Uterus (tissue), 4 donors: ENCODE data around the gene PRDM15. TPM values are rescaled to one million over a fixed set of nuclear protein-coding genes. Genes with fewer than 3 reads are reported as not detected.

Source experiments
- DNase-seq, 2 donors: peaks; one replicate each; pipeline ENCODE4 v3.0.0-alpha.2; 2019 to 2020
- H3K27ac ChIP-seq, 2 donors: fragments of 200-600 bp; sonication (generic); 1 replicate in 1 of 2; 2 replicates in 1 of 2; pipeline ENCODE4 v1.5.1; 2016 to 2018
- H3K27me3 ChIP-seq, 2 donors: fragments of 200-600 bp; sonication (generic); one replicate each; pipeline ENCODE4 v1.5.1; 2018 to 2019; ENCODE audit warnings: control low read depth in 1 of 2
- H3K36me3 ChIP-seq, 2 donors: fragments of 200-600 bp; sonication (generic); one replicate each; pipeline ENCODE4 v1.5.1; 2019; ENCODE audit warnings: control low read depth in 1 of 2
- H3K4me1 ChIP-seq, 2 donors: fragments of 200-600 bp; sonication (generic); one replicate each; pipeline ENCODE4 v1.5.1; 2018 to 2019; ENCODE audit warnings: control low read depth in 1 of 2
- H3K4me3 ChIP-seq, 2 donors: fragments of 200-600 bp; sonication (generic); 1 replicate in 1 of 2; 2 replicates in 1 of 2; pipeline ENCODE4 v1.5.1; 2018 to 2019; ENCODE audit warnings: mild to moderate bottlenecking in 1 of 2
- H3K9me3 ChIP-seq, 2 donors: fragments of 200-600 bp; sonication (generic); one replicate each; pipeline ENCODE4 v1.5.1; 2019; ENCODE audit warnings: control low read depth in 1 of 2
- POLR2A ChIP-seq, 2 donors: fragments of 450-650 bp; IDR thresholded peaks; one replicate each; pipeline ENCODE4 v1.6.1; 2016; ENCODE audit warnings: antibody characterized with exemption in 2 of 2, mild to moderate bottlenecking in 1 of 2, moderate library complexity in 1 of 2
- intact Hi-C: fragments of 100-400 bp; cut with DNase I; formaldehyde crosslinking; loops from one replicate; pipeline ENCODE4 v1.15.1; 2023; ENCODE audit warnings: low total_unique reads
- total RNA-seq, 4 donors: library from RNA; depleted of rRNA in 3 of 4; stranded (reverse); fragments of >200 nt in 3 of 4; gene quantifications; one replicate each; pipeline versions ENCODE4 v1.1.0 to v1.2.4, GENCODE V29; 2014 to 2023
- TF ChIP-seq, protein P1 (sequence below), 4 experiments: fragments of 200-600 bp in 2 of 4; fragments of 450-650 bp in 2 of 4; sonication (generic) in 2 of 4; IDR thresholded peaks; one replicate each; pipeline ENCODE4 v1.5.1; 2016 to 2019; ENCODE audit warnings: antibody characterized with exemption in 4 of 4, mild to moderate bottlenecking in 2 of 4, moderate library complexity in 1 of 4
- donor health status: DM: yes; HTN: yes; CAD: no.

The PRDM15 gene
- total RNA-seq, 4 donors from 2014 or later, result 5.9 to 11.0 (median 6.5) TPM

DNA sequence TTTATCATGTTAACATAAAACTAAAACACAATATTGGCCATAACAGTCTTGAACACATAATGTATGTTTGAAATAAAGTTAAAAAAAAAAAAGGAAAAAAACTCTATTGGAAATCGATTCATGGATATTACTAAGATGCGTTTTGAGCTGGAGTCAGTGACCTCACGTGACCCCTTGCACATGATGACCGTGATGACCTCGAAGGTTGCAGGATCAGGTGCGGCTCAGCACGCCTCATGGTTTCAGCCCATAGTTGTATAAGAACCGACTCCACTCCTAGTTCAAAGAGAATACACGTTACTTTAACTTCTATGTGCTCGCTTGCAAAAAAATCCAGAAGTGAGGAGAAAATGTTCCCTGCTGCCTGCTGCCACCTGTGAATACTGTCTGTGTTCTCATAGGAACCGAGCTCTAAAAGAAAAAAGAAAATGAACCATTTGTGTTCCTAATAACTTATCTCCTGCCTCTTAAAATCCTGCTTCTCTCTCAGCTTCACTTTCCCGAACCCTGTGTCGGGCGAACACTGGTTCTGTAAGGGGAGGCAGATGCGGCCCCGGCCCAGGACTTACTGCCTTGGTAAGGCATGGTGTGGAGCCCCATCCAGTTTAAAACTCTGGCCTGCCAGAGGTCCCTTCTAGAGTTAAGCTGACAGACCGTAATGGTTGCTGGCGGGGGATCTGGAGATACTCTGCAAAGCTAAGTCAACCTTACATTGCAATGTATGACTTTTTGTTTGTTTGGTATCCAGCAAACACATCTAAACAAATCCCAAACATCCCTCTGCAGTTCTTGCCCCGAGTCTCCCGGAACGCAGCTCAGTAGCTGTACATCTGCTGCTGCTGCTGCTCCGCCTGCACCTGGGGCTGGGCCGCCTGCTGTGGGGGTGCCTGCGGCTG lies 78.5 kb downstream of the PRDM15 start:
- Histone ChIP-seq H3K36me3 (no peaks in the 10 kb centered on the region), H3K9me3 (no peaks in the 10 kb centered on the region), H3K4me3 (no peak overlapping the region), H3K4me1 (no peaks in the 10 kb centered on the region), H3K27ac (no peak overlapping the region), H3K27me3 (no peaks in the 10 kb centered on the region)
- TF ChIP-seq, protein P1, sequence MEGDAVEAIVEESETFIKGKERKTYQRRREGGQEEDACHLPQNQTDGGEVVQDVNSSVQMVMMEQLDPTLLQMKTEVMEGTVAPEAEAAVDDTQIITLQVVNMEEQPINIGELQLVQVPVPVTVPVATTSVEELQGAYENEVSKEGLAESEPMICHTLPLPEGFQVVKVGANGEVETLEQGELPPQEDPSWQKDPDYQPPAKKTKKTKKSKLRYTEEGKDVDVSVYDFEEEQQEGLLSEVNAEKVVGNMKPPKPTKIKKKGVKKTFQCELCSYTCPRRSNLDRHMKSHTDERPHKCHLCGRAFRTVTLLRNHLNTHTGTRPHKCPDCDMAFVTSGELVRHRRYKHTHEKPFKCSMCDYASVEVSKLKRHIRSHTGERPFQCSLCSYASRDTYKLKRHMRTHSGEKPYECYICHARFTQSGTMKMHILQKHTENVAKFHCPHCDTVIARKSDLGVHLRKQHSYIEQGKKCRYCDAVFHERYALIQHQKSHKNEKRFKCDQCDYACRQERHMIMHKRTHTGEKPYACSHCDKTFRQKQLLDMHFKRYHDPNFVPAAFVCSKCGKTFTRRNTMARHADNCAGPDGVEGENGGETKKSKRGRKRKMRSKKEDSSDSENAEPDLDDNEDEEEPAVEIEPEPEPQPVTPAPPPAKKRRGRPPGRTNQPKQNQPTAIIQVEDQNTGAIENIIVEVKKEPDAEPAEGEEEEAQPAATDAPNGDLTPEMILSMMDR (IDR thresholded peaks at IDR 0.05), result no peak
- no peak for TF ChIP-seq POLR2A (IDR thresholded peaks at IDR 0.05)
- DNase-seq, result no peak
- intact Hi-C loops, result no loop called here

DNA sequence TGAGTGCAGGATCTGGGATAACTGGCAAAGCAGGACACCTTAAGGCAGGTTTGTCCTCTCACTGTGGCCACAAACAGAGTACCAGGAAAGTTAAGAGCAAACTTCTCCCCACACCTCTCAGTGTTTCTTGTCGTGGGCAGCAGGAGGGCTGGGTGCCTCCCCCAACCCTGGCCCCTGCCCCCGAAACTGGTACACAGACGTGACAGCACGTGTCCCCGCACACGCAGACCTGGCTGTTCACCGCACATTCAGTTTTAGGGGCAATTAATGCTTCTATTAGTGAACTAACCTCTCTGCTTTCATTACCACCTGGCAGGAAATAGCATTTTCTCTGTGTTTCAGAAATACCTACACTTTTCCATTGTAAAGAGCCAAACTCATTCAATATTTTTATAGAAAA lies 79.4 kb downstream of the PRDM15 start:
- no peak for DNase-seq
- no peak for TF ChIP-seq POLR2A (IDR thresholded peaks at IDR 0.05)
- TF ChIP-seq, protein P1 (IDR thresholded peaks at IDR 0.05), result no peak
- H3K9me3 ChIP-seq, result no peaks in the 10 kb centered on the region
- H3K27ac ChIP-seq, result no peak overlapping the region
- intact Hi-C loops, result no loop called here
- H3K4me1 ChIP-seq, result no peaks in the 10 kb centered on the region
- no peak overlapping the region for H3K4me3 ChIP-seq
- H3K27me3 ChIP-seq, result no peaks in the 10 kb centered on the region
- no peaks in the 10 kb centered on the region for H3K36me3 ChIP-seq

DNA sequence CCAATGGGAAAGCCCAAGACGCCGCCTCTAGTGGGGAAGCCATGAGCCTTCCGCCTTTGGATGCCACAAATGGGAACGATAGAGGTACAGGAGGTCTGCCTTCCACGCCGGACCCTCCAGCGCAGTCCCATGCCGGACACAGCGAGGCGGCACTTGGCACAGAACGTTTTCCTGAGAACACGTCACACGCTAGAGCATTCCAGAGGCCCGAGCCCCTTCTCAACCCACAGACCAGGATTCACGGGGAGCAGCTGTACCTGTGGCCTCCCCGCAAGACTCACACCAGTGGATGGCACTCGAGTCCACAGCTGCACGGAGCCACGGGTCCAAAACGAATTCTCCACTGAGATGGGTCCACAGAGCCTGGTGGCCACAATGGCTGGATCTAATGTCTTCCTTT lies 80.8 kb downstream of the PRDM15 start:
- no peaks in the 10 kb centered on the region for H3K27me3 ChIP-seq
- no peaks in the 10 kb centered on the region for H3K36me3 ChIP-seq
- no peaks in the 10 kb centered on the region for H3K4me1 ChIP-seq
- H3K4me3 ChIP-seq, result no peak overlapping the region
- TF ChIP-seq, protein P1 (IDR thresholded peaks at IDR 0.05), result no peak
- no peak for TF ChIP-seq POLR2A (IDR thresholded peaks at IDR 0.05)
- H3K9me3 ChIP-seq, result no peaks in the 10 kb centered on the region
- intact Hi-C loops, result no loop called here
- H3K27ac ChIP-seq, result no peak overlapping the region
- no peak for DNase-seq

DNA sequence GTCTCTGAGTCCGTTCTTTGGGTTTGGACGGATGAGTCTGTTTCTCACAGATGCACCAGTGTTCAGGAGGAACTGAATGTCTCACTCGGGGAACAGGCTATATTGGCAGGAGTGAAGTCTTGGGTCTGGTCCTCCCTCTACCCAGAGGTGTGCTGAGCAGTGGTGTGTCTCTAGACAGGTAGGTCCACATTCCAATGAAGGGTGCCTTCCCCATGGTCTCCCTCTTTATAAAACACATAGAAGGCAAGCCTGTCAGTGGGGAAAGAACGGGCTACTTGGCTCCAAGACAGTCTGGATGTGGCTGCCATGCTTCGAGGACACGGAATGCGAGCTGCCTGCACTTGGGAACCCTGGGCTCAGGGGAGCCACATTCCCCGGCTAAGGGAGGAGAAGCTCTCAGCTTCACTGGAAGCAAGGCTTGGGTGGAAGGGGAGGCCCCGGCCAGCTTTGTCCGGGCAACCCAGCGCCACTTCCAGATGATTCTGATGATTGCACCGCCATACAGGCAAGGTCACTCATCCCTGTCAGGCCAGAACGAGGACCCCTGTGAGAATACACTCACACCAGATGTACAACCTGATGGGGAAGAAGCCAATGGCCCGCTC lies 82.6 kb downstream of the PRDM15 start:
- DNase-seq, result no peak
- intact Hi-C loops, result no loop called here
- H3K4me3 ChIP-seq, result no peak overlapping the region
- no peaks in the 10 kb centered on the region for H3K36me3 ChIP-seq
- H3K27ac ChIP-seq, result no peak overlapping the region
- H3K27me3 ChIP-seq, result no peaks in the 10 kb centered on the region
- H3K9me3 ChIP-seq, result no peaks in the 10 kb centered on the region
- H3K4me1 ChIP-seq, result no peaks in the 10 kb centered on the region
- TF ChIP-seq, protein P1 (IDR thresholded peaks at IDR 0.05), result no peak
- no peak for TF ChIP-seq POLR2A (IDR thresholded peaks at IDR 0.05)

DNA sequence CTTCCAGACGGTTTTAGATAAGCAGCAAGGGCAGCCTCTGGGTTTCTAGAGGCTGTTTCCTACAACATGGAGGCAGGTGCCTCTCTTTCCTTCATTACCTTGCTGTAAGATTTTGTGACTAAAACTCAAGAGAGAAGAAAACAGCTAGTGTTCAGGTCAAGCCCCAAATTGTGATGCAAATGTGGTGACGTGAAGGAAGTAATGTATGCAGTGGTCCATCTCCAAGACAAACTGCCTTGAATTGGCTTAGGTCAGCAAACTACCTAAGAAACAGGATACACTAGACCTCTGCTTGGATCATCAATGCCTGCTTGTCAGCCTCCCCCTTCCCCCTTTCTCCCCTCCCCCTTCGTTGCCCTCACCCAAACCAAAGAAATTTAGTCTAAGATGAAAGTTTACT lies 83.4 kb downstream of the PRDM15 start:
- intact Hi-C loops, result no loop called here
- TF ChIP-seq, protein P1 (IDR thresholded peaks at IDR 0.05), result no peak
- no peak for TF ChIP-seq POLR2A (IDR thresholded peaks at IDR 0.05)

More for the DNA sequence above, 83.4 kb downstream of the PRDM15 start:
- no peaks in the 10 kb centered on the region for H3K36me3 ChIP-seq
- H3K4me1 ChIP-seq, result no peaks in the 10 kb centered on the region
- H3K27me3 ChIP-seq, result no peaks in the 10 kb centered on the region
- H3K4me3 ChIP-seq, result no peak overlapping the region
- no peak for DNase-seq
- no peaks in the 10 kb centered on the region for H3K9me3 ChIP-seq
- H3K27ac ChIP-seq, result no peak overlapping the region
